Tibial artery (tissue), 4 donors: ENCODE measurements around the gene NUAK2.

ENCODE experiments used
- DNase-seq, 2 donors: peaks; one replicate each; pipeline ENCODE4 v3.0.0-alpha.2; 2019
- H3K27ac ChIP-seq, 2 donors: fragments of 200-600 bp; sonication (generic) in 1 of 2; 1 replicate in 1 of 2; 2 replicates in 1 of 2; pipeline ENCODE4 v1.5.1; 2018 to 2019; ENCODE audit warnings: mild to moderate bottlenecking in 1 of 2
- H3K27me3 ChIP-seq, 2 donors: fragments of 200-600 bp; sonication (generic) in 1 of 2; one replicate each; pipeline versions ENCODE4 v1.5.1 to v1.6.0; 2016 to 2019
- H3K36me3 ChIP-seq, 3 donors: fragments of 200-600 bp; sonication (generic) in 2 of 3; one replicate each; pipeline ENCODE4 v1.5.1; 2016 to 2019; ENCODE audit warnings: mild to moderate bottlenecking in 2 of 3
- H3K4me1 ChIP-seq, 4 donors: fragments of 200-600 bp; sonication (generic) in 2 of 4; 1 replicate in 3 of 4; 2 replicates in 1 of 4; pipeline ENCODE4 v1.5.1; 2016 to 2019
- H3K4me3 ChIP-seq, 2 donors: fragments of 200-600 bp; sonication (generic) in 1 of 2; 1 replicate in 1 of 2; 2 replicates in 1 of 2; pipeline ENCODE4 v1.5.1; 2018 to 2019; ENCODE audit warnings: mild to moderate bottlenecking in 2 of 2
- H3K9me3 ChIP-seq, 3 donors: fragments of 200-600 bp; sonication (generic) in 1 of 3; one replicate each; pipeline ENCODE4 v1.5.1; 2016 to 2019
- CTCF ChIP-seq, 2 experiments: fragments of 200-600 bp in 1 of 2; fragments of 450-650 bp in 1 of 2; IDR thresholded peaks; one replicate each; pipeline ENCODE4 v1.5.1; 2017 to 2019; ENCODE audit warnings: antibody characterized with exemption in 2 of 2, mild to moderate bottlenecking in 1 of 2, moderate library complexity in 1 of 2
- intact Hi-C: fragments of 100-400 bp; cut with DNase I; formaldehyde crosslinking; loops from one replicate; pipeline ENCODE4 v1.15.0; 2023; ENCODE audit warnings: low total_unique reads

Gene NUAK2

GRCh38 chr1:205350691-205351141 lies 29.2 kb upstream of the NUAK2 start:
- DNase-seq, result no peak
- H3K4me1 ChIP-seq, result peaks cover 0 to 9% (median 0%) of the 10 kb centered on the region in 4 donors
- no peaks in the 10 kb centered on the region for H3K9me3 ChIP-seq
- intact Hi-C loops, result loop anchor here (5.0 kb wide), 1 partner anchor 137 kb away; no protein-coding TSS in a partner anchor
- no peak overlapping the region for H3K27ac ChIP-seq
- H3K27me3 ChIP-seq, result peaks cover 0 to 35% of the 10 kb centered on the region in 2 donors
- TF ChIP-seq CTCF (IDR thresholded peaks at IDR 0.05), result no peak
- no peaks in the 10 kb centered on the region for H3K36me3 ChIP-seq
- H3K4me3 ChIP-seq, result no peak overlapping the region

- H3K4me1 ChIP-seq, result peaks cover 0 to 8% (median 0%) of the 10 kb centered on the region in 4 donors
- no peak for DNase-seq
- intact Hi-C loops, result loop anchor here (5.0 kb wide), 1 partner anchor 137 kb away; no protein-coding TSS in a partner anchor
- no peak overlapping the region for H3K27ac ChIP-seq
- no peak for TF ChIP-seq CTCF (IDR thresholded peaks at IDR 0.05)
- H3K9me3 ChIP-seq, result no peaks in the 10 kb centered on the region
- peaks cover 0 to 39% of the 10 kb centered on the region in 2 donors for H3K27me3 ChIP-seq
- no peaks in the 10 kb centered on the region for H3K36me3 ChIP-seq
- no peak overlapping the region for H3K4me3 ChIP-seq
Measured at GRCh38 chr1:205350124-205350523, 28.6 kb upstream of the NUAK2 start.

- intact Hi-C loops, result no loop called here
- Histone ChIP-seq H3K4me1 (peaks cover 0 to 8% (median 6%) of the 10 kb centered on the region in 4 donors), H3K9me3 (no peaks in the 10 kb centered on the region), H3K27me3 (peaks cover 0 to 52% of the 10 kb centered on the region in 2 donors), H3K36me3 (no peaks in the 10 kb centered on the region), H3K27ac (no peak overlapping the region), H3K4me3 (no peak overlapping the region)
- TF ChIP-seq CTCF (IDR thresholded peaks at IDR 0.05), result no peak
- DNase-seq, result no peak
Measured at GRCh38 chr1:205348554-205349487, 27.3 kb upstream of the NUAK2 start.

- no peak overlapping the region for H3K27ac ChIP-seq
- no peak for TF ChIP-seq CTCF (IDR thresholded peaks at IDR 0.05)
- DNase-seq, result no peak
Measured at GRCh38 chr1:205346956-205347574, 25.5 kb upstream of the NUAK2 start.

GRCh38 chr1:205345761-205346160 lies 24.2 kb upstream of the NUAK2 start:
- H3K4me1 ChIP-seq, result peaks cover 0 to 15% (median 13%) of the 10 kb centered on the region in 4 donors
- no peak for TF ChIP-seq CTCF (IDR thresholded peaks at IDR 0.05)
- no peaks in the 10 kb centered on the region for H3K36me3 ChIP-seq
- no peak overlapping the region for H3K27ac ChIP-seq
- peaks cover 0 to 69% of the 10 kb centered on the region in 2 donors for H3K27me3 ChIP-seq
- DNase-seq, result no peak
- intact Hi-C loops, result no loop called here
- no peaks in the 10 kb centered on the region for H3K9me3 ChIP-seq
- no peak overlapping the region for H3K4me3 ChIP-seq

More at GRCh38 chr1:205346956-205347574, 25.5 kb upstream of the NUAK2 start:
- Histone ChIP-seq H3K4me1 (peaks cover 0 to 15% (median 13%) of the 10 kb centered on the region in 4 donors), H3K36me3 (no peaks in the 10 kb centered on the region), H3K4me3 (no peak overlapping the region), H3K27me3 (peaks cover 0 to 69% of the 10 kb centered on the region in 2 donors), H3K9me3 (no peaks in the 10 kb centered on the region)
- intact Hi-C loops, result no loop called here
